ENCODE data around the gene MUSTN1.

Gene MUSTN1

DNA sequence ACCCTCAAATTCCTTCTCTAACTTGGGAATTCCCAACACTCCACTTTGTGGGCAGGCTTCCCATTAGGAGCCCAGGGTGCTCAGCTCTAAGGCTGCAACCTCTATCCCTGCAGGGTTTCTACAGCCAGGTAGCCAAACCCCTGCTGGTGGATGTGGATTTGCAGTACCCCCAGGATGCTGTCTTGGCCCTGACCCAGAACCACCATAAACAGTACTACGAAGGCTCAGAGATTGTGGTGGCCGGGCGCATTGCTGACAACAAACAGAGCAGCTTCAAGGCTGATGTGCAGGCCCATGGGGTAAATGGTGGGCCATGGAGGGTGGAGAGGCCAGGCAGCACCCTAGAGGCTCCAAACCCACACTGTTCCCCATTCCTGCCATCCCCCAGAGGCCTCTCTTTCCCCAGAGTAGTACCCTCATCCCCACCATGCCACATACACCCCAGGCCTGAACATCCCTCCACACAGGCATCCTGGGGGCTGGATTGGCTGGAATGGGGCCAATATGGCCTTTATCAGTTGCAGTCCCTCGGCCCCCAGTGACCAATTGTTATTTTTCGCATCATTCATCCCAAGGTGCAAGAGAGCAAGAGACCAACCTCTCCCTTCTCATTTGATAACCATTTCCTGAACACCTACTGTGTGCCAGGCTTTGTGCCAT is 49.8 kb downstream of the MUSTN1 start:
- DNase-seq (ENCODE audit: low spot score) = no peak

DNA sequence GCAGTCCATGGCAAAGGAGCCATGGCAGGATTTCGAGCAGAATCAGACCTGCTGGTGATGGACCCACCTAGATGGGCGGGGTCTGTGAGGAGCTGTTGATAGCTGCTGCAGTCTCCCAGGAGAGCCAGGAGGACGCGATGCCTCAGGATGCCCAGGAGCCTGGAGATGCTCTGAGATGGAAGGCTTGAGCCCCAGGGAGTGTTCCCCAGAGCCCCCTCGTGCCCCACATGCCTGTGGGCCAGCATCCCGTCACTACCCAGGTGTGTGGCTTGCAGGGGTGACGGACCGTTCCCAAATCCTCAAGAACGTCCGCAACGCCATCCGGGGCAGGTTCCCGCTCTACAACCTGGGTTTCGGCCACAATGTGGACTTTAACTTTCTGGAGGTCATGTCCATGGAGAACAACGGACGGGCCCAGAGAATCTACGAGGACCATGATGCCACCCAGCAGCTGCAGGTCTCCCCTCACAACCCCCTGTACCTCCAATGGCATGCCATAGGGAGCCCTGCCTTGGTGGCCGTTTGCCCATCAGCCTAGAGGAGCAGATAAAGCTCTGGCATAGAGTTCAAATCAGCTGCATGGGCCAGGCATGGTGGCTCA is 50.7 kb downstream of the MUSTN1 start:
- no peak for DNase-seq (ENCODE audit: low spot score)

DNA sequence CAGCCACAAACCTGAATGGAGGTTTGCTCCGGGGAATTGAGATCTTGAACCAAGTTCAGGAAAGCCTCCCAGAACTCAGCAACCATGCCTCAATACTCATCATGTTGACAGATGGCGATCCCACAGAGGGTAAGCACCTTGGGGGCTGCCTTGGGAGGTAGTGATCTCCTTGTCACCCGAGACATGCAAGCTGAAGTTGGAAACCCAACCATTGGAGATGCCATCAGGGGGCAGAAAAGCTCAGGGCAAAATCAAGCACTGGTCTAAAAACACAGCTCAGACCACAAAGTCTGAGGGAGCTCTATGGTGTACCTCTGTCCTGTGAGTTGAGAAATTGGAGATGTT is 51.6 kb downstream of the MUSTN1 start:
- DNase-seq (ENCODE audit: low spot score) = no peak
